GM21786 (cell line): ENCODE results near the gene SMARCAD1.

ENCODE experiments used
- ATAC-seq: cut with Tn5 transposase; IDR thresholded peaks from one replicate; pipeline ENCODE4 v1.9.1; 2021; ENCODE audit not compliant: unreplicated experiment

The SMARCAD1 gene

DNA sequence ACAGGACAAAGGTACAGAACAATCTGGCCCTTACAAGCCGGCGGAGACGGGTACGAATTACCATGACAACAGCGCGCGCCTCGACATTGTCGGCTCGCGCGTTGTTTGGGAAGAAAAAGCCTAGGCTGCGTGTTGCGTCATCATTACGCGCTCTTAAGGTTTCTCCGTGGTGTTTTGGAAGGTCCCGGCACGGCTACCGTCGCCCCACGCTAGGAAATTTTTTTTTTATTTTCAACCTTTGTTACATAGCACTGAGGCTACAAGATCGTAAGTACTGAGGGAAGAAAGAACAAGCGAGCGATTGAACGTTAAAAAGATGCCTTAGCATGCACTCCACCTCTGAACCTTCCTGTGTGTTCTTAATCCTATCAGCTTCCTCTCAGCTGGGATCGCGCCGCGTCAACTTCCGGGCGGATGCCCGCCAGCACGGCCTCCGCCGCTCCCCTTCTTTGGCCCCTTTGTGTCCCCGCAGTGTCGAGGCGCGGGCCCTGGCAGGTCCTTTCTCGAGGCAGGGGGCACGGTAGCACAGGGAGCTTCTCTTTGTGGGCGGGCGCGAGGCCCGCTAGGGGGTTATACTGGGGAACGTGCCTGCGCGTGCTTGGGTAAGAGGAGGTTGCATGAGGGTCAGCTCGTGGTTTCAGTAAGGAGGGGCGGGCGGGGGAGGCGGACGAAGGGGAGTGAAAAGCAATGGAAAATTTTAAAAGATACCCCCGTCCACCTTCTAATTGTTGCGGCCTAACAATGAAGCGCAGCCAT, at the start of gene SMARCAD1:
TSS of gene SMARCAD1 (plus strand) at position 397 of the 756 bp plus-strand sequence. CDS start 530 bp downstream, outside the sequence.
- ATAC-seq = peak; percentile 92

DNA sequence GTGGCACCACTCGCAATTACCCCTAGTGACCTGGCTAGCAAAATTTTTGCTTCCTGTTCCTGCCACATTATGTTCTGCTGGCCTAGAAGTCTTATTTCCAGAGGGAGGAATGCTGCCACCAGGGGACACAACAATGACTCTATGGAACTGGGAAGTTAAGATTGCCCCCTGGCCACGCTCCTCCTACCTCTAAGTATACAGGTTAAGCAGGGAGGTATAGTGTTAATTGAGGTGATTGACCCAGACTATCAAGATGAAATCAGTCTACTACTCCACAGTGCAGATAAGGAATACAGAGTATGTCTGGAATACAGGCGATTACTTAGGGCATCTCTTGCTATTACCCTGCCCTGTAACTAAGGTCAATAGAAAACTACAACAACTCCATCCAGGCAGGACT, 48.8 kb upstream of the SMARCAD1 start:
- ATAC-seq = no peak

DNA sequence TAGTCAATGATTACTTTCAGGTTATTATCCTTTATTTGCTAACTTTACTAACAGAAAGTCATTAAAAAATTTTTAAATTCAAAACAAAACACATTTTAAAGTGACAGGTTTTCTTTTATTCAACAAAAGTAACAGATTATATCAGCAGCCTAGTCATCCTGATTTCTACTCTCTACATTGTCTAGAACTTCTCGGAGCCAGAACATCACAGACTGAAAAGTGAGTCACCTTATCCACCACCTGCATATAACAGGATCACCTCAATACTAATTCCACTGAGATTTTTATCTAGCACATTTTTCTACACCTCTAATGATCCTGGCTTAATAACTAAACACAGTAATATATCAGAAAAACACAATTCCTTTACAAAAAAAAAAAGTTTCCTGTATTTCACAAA, 47.9 kb upstream of the SMARCAD1 start:
- no peak for ATAC-seq

GRCh38 chr4:94160774-94161173, 46.9 kb upstream of the SMARCAD1 start:
- peak; percentile 66 for ATAC-seq

DNA sequence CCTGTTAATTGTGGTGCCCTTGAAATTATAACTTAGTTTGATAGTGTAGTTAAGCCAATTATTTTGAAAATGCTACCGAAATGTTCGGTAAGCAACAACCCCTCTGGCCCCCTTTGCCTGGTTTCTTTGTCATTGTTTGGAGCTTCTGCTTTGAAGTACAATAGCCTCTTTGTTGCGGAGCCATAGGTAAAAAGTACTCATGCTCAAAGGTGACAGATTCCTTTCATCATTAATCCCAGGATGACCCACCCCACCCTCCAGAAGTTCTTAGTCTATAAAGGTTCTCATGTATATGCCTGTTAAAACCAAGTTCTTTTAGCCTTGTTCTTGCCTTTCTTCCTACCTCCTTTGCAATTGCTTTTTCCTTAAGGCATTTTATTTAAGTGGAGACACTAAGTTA, 42.4 kb upstream of the SMARCAD1 start:
- no peak for ATAC-seq

- ATAC-seq = no peak
Observed at GRCh38 chr4:94168321-94168720, 39.3 kb upstream of the SMARCAD1 start.

GRCh38 chr4:94169803-94170372, 37.8 kb upstream of the SMARCAD1 start:
- ATAC-seq = no peak

- ATAC-seq = no peak
Observed at GRCh38 chr4:94171616-94172015, 36.0 kb upstream of the SMARCAD1 start.

GRCh38 chr4:94175553-94176261, 32.0 kb upstream of the SMARCAD1 start:
- ATAC-seq = no peak

DNA sequence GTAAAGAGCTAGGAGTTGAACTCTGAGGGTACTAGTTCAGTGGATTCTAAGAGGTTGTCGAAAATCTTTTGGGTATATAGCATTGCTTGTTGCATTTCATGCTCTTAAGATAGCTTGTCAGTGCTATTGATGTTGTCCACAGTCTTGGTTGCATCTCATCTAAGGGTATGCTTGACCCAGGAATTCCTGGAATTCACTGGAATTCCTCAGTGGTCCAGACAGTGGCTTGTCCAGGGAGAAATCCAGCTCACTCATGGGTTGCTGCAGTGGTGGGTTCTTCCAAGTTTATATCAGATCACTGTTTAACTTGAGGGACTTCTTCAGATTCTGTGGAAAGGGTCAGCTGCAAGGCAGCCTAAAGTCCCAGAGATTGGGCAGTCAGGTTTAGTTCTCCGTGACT, 29.8 kb upstream of the SMARCAD1 start:
- ATAC-seq = no peak

DNA sequence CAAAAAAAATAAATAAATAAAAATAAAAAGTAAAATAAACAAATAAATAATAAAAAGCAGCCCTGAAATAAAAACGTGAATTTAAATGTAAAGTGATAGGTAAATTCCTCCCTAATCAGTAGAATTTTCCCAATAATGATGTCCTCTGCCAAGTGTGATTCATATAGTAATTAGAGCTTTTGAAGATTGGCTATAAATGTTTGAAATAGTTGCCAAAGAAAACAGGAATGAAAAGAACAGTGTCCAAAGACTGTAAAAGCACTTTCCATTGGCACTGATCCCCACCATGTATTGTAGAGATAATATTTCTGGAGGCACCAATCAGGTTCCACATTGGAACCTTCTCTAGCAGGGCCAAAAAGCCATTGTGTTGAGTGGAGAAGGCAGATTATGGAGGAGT, 25.9 kb upstream of the SMARCAD1 start:
- ATAC-seq = no peak

DNA sequence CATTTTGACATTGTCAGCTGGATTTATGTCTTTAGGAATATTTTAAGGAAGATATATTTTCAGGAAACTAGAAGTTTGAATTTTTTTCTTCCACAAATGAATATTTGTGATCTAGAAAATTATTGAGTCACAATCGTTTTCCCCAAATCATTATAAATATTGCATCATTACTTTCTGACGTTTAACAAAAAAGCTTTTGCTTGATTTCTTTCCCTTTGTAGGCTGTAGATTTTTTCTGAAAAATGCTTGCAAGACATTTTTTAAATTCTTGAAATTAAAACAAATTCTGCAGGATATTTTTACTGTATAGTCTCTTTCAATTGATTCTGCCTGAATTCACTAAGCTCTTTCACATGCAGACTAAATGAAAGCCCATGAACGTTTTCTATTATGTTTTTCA, 4.9 kb upstream of the SMARCAD1 start:
- ATAC-seq = no peak

DNA sequence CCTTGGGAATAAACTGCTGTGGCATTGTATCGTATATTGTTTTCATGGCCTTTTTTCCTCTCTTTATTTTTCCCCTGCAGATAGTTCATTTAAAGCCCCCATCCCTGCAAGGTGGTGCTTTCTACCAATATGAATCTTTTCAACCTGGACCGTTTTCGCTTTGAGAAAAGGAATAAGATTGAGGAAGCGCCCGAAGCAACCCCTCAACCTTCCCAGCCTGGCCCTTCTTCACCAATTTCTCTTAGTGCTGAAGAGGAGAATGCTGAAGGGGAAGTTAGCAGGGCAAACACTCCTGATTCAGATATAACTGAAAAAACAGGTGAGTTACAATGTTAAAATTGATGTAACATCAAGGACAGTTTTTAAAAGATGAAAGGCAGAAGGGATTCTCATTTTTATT, 601 bp downstream of the SMARCAD1 start:
- no peak for ATAC-seq

DNA sequence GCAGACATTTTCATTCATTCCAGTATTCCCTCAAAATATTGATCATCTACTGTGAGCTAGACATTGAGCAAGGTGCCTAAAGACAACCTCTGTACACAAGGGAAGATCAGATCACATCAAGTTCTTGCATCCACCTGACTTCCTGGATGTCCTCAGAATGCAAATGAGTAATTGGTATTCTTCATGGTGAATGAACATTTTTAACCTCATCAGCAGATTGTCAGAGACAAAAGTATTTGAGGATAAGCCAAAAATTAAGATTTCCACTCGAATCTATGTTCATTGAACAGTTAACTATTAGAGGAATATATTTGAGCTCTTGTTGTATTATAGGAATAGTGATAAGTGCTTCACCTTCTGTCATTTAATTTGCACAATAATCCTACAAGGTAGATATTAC, 1.3 kb downstream of the SMARCAD1 start:
- no peak for ATAC-seq

- no peak for ATAC-seq
Observed at GRCh38 chr4:94211861-94212260, 4.2 kb downstream of the SMARCAD1 start.

DNA sequence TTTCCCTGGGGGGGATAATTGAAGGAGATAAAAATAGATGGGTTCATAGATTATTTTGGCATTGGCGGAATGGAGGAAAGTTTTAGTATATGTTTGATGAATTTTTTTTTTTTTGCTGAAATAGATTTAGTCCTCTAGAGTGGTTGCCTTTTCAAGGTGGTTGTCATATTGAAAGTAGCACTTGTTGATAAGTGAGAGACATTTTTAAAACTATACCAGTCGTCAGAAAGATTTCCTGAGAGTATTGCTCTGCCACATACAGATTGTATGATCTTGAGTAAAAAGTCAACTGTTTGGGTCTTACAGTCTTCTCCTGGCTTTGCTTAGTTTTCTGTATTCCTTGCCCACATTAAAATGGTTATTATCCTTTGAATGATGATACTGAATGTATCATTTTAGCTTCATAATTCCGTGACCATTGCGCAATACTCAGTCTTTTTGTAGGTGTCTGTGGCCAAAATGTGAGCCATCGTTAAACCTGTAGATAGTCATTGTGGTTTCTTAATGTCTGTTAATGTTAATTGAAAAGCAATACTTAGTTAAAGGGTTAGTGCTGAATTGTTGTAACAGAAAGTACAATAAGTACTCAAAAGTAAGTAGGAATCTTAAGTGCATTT, 7.1 kb downstream of the SMARCAD1 start:
- ATAC-seq = peak; percentile 80

GRCh38 chr4:94216394-94216793, 8.7 kb downstream of the SMARCAD1 start:
- no peak for ATAC-seq

DNA sequence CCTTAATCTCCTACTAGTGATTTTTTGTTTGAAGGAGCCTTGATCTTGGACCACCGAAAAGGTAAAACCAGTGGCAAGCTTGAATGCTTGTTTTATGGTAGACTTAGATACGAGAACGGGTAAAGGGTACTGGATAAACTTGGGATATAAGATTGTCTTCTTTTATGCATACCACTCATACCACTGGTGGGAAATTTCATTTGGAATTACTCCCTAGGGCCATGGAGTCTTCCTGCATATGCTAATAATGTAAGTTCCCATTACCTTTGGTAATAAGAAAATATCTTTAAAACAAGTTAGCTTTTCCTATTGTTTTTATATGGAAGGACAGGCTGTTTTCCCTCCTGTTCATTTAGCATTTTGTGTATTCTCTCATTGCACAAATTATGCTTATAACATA, 11.7 kb downstream of the SMARCAD1 start:
- no peak for ATAC-seq

- no peak for ATAC-seq
Observed at GRCh38 chr4:94221916-94222315, 14.3 kb downstream of the SMARCAD1 start.

DNA sequence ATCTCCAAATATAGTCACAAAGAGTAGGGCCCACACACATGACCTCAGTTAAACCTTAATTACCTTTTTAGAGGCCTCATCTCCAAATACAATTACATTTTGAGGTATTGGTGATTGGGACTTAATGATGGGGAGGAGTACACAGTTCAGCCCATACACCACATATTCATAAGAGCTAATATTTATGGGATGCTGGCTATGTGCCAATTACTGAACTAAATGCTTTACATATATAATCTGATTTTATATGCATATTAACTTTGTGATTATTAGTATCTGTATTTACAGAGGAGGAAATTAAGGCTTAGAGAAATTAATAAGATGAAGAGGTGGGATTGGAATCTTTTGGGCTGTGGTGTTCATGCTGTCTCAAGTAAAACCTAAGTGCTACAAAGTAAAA, 17.8 kb downstream of the SMARCAD1 start:
- ATAC-seq = no peak

GRCh38 chr4:94226763-94227162, 19.1 kb downstream of the SMARCAD1 start:
- ATAC-seq = no peak
